ENCODE data around the gene SH2D7. TPM values are rescaled to one million over a fixed set of nuclear protein-coding genes. Genes with fewer than 3 reads are reported as not detected.

SH2D7 gene
- total and polyA plus RNA-seq, 2 experiments from 2014 or later, result 0.31 TPM; not detected in 1

DNA sequence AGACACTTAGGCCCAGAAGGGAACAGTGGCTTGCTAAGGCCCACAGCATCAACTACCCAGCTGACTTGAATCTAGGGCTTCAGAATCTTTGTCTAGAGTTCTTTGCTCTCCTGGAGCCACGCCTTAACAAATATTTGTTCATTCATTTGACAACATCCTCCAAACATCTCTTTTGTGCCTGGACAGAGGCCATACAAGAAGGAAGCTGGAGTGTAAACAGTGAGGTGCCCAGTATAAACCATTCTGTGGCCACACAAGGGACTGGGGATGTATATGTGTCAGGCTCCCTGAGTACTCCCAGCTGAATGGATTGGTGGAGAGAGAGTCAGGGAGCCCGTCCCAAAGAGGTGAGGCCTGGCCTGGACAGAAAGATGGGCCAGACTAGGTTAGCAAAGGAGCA lies 35.5 kb downstream of the SH2D7 start:
- no peak for DNase-seq (ENCODE audit: low spot score)
- Histone ChIP-seq H3K9me2 (ENCODE audit: insufficient read depth) (no peaks in the 10 kb centered on the region), H3K4me3 (no peak overlapping the region), H4K20me1 (replicated peaks; ENCODE audit: insufficient read depth) (no peaks in the 10 kb centered on the region; the same call in 1 of the 2 replicates), H3K27ac (ENCODE audit: low read depth) (no peak overlapping the region), H3F3A (replicated peaks; ENCODE audit: low read depth) (0 out of 2 replicates have a peak, but pooled peaks cover 6% of the 10 kb centered on the region), H3K27me3 (ENCODE audit: insufficient read depth) (no peaks in the 10 kb centered on the region), H2AFZ (no peak overlapping the region), H3K4me2 (no peak overlapping the region), H3K36me3 (ENCODE audit: insufficient read depth) (no peaks in the 10 kb centered on the region), H3K4me1 (ENCODE audit: insufficient read depth) (peaks cover 20% of the 10 kb centered on the region; the same call in 1 of the 2 replicates), H3K79me2 (replicated peaks; ENCODE audit: insufficient read depth) (peaks cover 3% of the 10 kb centered on the region; the same call in 1 of the 2 replicates)
- no peak for ATAC-seq
- TF ChIP-seq, protein P1, sequence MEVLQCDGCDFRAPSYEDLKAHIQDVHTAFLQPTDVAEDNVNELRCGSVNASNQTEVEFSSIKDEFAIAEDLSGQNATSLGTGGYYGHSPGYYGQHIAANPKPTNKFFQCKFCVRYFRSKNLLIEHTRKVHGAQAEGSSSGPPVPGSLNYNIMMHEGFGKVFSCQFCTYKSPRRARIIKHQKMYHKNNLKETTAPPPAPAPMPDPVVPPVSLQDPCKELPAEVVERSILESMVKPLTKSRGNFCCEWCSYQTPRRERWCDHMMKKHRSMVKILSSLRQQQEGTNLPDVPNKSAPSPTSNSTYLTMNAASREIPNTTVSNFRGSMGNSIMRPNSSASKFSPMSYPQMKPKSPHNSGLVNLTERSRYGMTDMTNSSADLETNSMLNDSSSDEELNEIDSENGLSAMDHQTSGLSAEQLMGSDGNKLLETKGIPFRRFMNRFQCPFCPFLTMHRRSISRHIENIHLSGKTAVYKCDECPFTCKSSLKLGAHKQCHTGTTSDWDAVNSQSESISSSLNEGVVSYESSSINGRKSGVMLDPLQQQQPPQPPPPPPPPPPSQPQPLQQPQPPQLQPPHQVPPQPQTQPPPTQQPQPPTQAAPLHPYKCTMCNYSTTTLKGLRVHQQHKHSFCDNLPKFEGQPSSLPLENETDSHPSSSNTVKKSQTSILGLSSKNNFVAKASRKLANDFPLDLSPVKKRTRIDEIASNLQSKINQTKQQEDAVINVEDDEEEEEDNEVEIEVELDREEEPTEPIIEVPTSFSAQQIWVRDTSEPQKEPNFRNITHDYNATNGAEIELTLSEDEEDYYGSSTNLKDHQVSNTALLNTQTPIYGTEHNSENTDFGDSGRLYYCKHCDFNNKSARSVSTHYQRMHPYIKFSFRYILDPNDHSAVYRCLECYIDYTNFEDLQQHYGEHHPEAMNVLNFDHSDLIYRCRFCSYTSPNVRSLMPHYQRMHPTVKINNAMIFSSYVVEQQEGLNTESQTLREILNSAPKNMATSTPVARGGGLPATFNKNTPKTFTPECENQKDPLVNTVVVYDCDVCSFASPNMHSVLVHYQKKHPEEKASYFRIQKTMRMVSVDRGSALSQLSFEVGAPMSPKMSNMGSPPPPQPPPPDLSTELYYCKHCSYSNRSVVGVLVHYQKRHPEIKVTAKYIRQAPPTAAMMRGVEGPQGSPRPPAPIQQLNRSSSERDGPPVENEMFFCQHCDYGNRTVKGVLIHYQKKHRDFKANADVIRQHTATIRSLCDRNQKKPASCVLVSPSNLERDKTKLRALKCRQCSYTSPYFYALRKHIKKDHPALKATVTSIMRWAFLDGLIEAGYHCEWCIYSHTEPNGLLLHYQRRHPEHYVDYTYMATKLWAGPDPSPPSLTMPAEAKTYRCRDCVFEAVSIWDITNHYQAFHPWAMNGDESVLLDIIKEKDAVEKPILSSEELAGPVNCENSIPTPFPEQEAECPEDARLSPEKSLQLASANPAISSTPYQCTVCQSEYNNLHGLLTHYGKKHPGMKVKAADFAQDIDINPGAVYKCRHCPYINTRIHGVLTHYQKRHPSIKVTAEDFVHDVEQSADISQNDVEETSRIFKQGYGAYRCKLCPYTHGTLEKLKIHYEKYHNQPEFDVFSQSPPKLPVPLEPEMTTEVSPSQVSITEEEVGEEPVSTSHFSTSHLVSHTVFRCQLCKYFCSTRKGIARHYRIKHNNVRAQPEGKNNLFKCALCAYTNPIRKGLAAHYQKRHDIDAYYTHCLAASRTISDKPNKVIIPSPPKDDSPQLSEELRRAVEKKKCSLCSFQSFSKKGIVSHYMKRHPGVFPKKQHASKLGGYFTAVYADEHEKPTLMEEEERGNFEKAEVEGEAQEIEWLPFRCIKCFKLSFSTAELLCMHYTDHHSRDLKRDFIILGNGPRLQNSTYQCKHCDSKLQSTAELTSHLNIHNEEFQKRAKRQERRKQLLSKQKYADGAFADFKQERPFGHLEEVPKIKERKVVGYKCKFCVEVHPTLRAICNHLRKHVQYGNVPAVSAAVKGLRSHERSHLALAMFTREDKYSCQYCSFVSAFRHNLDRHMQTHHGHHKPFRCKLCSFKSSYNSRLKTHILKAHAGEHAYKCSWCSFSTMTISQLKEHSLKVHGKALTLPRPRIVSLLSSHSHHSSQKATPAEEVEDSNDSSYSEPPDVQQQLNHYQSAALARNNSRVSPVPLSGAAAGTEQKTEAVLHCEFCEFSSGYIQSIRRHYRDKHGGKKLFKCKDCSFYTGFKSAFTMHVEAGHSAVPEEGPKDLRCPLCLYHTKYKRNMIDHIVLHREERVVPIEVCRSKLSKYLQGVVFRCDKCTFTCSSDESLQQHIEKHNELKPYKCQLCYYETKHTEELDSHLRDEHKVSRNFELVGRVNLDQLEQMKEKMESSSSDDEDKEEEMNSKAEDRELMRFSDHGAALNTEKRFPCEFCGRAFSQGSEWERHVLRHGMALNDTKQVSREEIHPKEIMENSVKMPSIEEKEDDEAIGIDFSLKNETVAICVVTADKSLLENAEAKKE (CRISPR knock-in tag; IDR thresholded peaks at IDR 0.05), result no peak
- TF ChIP-seq JUNB (IDR thresholded peaks at IDR 0.05; ENCODE audit: unreplicated experiment) (no peak), ZNF331 (CRISPR knock-in tag; IDR thresholded peaks at IDR 0.05; ENCODE audit: low read depth) (no peak), STAT1 (IDR thresholded peaks at IDR 0.05; ENCODE audit: unreplicated experiment) (no peak), CREB1 (CRISPR knock-in tag; IDR thresholded peaks at IDR 0.05; ENCODE audit: low read depth) (no peak), EZH2 (IDR thresholded peaks at IDR 0.05; ENCODE audit: low read depth, unreplicated experiment) (no peak), EZH2phosphoT487 (IDR thresholded peaks at IDR 0.05; ENCODE audit: unreplicated experiment) (no peak), POLR2AphosphoS5 (IDR thresholded peaks at IDR 0.05; ENCODE audit: low read depth) (no peak)
- TF ChIP-seq, protein P2, sequence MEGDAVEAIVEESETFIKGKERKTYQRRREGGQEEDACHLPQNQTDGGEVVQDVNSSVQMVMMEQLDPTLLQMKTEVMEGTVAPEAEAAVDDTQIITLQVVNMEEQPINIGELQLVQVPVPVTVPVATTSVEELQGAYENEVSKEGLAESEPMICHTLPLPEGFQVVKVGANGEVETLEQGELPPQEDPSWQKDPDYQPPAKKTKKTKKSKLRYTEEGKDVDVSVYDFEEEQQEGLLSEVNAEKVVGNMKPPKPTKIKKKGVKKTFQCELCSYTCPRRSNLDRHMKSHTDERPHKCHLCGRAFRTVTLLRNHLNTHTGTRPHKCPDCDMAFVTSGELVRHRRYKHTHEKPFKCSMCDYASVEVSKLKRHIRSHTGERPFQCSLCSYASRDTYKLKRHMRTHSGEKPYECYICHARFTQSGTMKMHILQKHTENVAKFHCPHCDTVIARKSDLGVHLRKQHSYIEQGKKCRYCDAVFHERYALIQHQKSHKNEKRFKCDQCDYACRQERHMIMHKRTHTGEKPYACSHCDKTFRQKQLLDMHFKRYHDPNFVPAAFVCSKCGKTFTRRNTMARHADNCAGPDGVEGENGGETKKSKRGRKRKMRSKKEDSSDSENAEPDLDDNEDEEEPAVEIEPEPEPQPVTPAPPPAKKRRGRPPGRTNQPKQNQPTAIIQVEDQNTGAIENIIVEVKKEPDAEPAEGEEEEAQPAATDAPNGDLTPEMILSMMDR (conservative IDR thresholded peaks at IDR 0.05; ENCODE audit: low read depth in 2 of 2), result no peak
- Mint-ChIP-seq H3K4me3 (no peak overlapping the region; the same call in 2 of the 3 replicates), H3K27ac (no peak overlapping the region), H3K36me3 (ENCODE audit: low read depth) (no peaks in the 10 kb centered on the region), H3K9me3 (no peaks in the 10 kb centered on the region), H3K27me3 (ENCODE audit: insufficient read depth, low read depth, poor library complexity) (peaks cover 8% of the 10 kb centered on the region), H3K4me1 (peaks cover 31% of the 10 kb centered on the region)
